Stimulated activated naive CD4-positive, alpha-beta T cell (primary cell): ENCODE measurements around the gene EFNA2.
"Not testable (repeated sequence)": the region's sequence is repeated elsewhere in the genome, so short reads cannot be mapped to it uniquely, and the experiment has no call there.

ENCODE experiments used
- DNase-seq, 6 experiments: peaks; one replicate each; lab custom pipeline; 2025; lab: John Stamatoyannopoulos, UW

Gene EFNA2

GRCh38 chr19:1318678-1319471, 33.2 kb downstream of the EFNA2 start:
- DNase-seq = no peak

GRCh38 chr19:1320282-1320650, 34.6 kb downstream of the EFNA2 start:
- DNase-seq = not testable (repeated sequence)

GRCh38 chr19:1321539-1321938, 35.9 kb downstream of the EFNA2 start:
- DNase-seq = no peak

- no peak for DNase-seq
These were observed 36.7 kb downstream of the EFNA2 start for GRCh38 chr19:1322198-1322981.

GRCh38 chr19:1324249-1324805, 38.7 kb downstream of the EFNA2 start:
- no peak for DNase-seq

- DNase-seq = peak in 1 of 6 experiments; percentile 12
These were observed 39.3 kb downstream of the EFNA2 start for GRCh38 chr19:1324806-1325567.

- no peak for DNase-seq
These were observed 40.1 kb downstream of the EFNA2 start for GRCh38 chr19:1325568-1326294.

- DNase-seq = no peak
These were observed 41.5 kb downstream of the EFNA2 start for GRCh38 chr19:1327125-1327524.

- DNase-seq = not testable (repeated sequence)
These were observed 46.5 kb downstream of the EFNA2 start for GRCh38 chr19:1332208-1332607.

GRCh38 chr19:1336079-1336684, 50.5 kb downstream of the EFNA2 start:
- no peak for DNase-seq

- DNase-seq = no peak
These were observed 55.2 kb downstream of the EFNA2 start for GRCh38 chr19:1340681-1341469.

GRCh38 chr19:1343041-1343440, 57.4 kb downstream of the EFNA2 start:
- no peak for DNase-seq

GRCh38 chr19:1349211-1349610, 63.5 kb downstream of the EFNA2 start:
- no peak for DNase-seq

GRCh38 chr19:1350867-1351266, 65.2 kb downstream of the EFNA2 start:
- no peak for DNase-seq
